A673 (cell line): Measurements from ENCODE around the gene MYH15.

ENCODE experiments used
- EZH2 ChIP-seq: fragments of 200-600 bp; sonication (generic); IDR thresholded peaks from 2 replicates; pipeline ENCODE4 v1.6.1; 2017; ENCODE audit warnings: borderline replicate concordance, low read depth, mild to moderate bottlenecking, mixed read lengths, antibody characterized with exemption, low read length; ENCODE audit not compliant: poor library complexity, severe bottlenecking
- TF ChIP-seq, protein P1 (sequence below): fragments of 300-800, 200-600 bp; sonication (generic); conservative IDR thresholded peaks from 2 replicates; pipeline ENCODE4 v1.5.1; 2017; ENCODE audit warnings: low read depth, mild to moderate bottlenecking, antibody characterized with exemption, low read length, moderate library complexity, mixed read lengths

DNA sequence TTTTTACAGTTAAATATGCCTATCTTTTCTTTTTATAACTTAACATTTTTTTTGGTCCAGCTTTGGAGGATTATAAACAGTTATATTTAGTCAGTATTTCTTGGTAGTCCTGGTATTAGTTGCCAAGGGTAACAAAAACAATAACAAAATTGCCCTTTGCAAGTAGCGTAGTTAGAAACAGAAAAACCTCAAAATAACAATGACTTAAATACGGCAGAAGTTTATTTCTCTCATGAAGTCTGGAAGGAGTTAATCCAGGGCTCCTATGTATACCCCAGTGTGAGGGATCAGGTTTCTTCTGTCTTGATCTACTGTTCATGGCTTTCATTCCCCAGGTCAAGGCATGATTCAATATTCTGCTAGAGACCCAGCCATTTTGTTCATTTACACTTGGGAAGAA, 14.1 kb upstream of the MYH15 start:
- TF ChIP-seq, protein P1, sequence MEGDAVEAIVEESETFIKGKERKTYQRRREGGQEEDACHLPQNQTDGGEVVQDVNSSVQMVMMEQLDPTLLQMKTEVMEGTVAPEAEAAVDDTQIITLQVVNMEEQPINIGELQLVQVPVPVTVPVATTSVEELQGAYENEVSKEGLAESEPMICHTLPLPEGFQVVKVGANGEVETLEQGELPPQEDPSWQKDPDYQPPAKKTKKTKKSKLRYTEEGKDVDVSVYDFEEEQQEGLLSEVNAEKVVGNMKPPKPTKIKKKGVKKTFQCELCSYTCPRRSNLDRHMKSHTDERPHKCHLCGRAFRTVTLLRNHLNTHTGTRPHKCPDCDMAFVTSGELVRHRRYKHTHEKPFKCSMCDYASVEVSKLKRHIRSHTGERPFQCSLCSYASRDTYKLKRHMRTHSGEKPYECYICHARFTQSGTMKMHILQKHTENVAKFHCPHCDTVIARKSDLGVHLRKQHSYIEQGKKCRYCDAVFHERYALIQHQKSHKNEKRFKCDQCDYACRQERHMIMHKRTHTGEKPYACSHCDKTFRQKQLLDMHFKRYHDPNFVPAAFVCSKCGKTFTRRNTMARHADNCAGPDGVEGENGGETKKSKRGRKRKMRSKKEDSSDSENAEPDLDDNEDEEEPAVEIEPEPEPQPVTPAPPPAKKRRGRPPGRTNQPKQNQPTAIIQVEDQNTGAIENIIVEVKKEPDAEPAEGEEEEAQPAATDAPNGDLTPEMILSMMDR, result no peak
- no peak for TF ChIP-seq EZH2
